SU-DHL-6 (cell line): ENCODE results near the gene TMEM178B.

Experiments used
- H2AFZ ChIP-seq: fragments of 200-600 bp; sonication (generic); 2 replicates; pipeline ENCODE4 v1.6.1; 2014; ENCODE audit warnings: low read depth, mild to moderate bottlenecking, moderate library complexity, mixed read lengths, antibody characterized with exemption, low read length; ENCODE audit not compliant: severe bottlenecking
- H3F3A ChIP-seq: fragments of 200-600 bp; shearing (Covaris generic); 2 replicates; pipeline ENCODE4 v1.6.0; 2016; ENCODE audit warnings: antibody characterized with exemption, mild to moderate bottlenecking; ENCODE audit not compliant: insufficient read depth
- H3K27ac ChIP-seq: fragments of 200-600 bp; sonication (generic); 2 replicates; pipeline ENCODE4 v1.5.1; 2016; ENCODE audit warnings: low read depth, mild to moderate bottlenecking, low read length, moderate library complexity, mixed read lengths
- H3K27me3 ChIP-seq: fragments of 200-600 bp; sonication (generic), shearing (Covaris generic); 2 replicates; pipeline ENCODE4 v1.6.0; 2014; ENCODE audit warnings: mild to moderate bottlenecking, low read length
- H3K36me3 ChIP-seq: fragments of 200-600 bp; sonication (generic); 2 replicates; pipeline ENCODE4 v1.6.1; 2014; ENCODE audit warnings: mild to moderate bottlenecking, low read length, mixed read lengths
- H3K4me2 ChIP-seq: fragments of 300-600, 200-600 bp; shearing (Covaris generic), sonication (generic); 2 replicates; pipeline ENCODE4 v1.6.0; 2014; ENCODE audit warnings: low read length, low read depth, mild to moderate bottlenecking; ENCODE audit not compliant: poor library complexity, severe bottlenecking
- H3K4me3 ChIP-seq: fragments of 200-600 bp; sonication (generic); 2 replicates; pipeline ENCODE4 v1.5.1; 2014; ENCODE audit warnings: antibody characterized with exemption, low read length, mild to moderate bottlenecking, mixed read lengths; ENCODE audit not compliant: insufficient read depth, poor library complexity, severe bottlenecking
- H3K79me2 ChIP-seq: fragments of 200-600 bp; sonication (generic); 2 replicates; pipeline ENCODE4 v1.6.1; 2014; ENCODE audit warnings: mild to moderate bottlenecking, low read length, moderate library complexity; ENCODE audit not compliant: insufficient read depth
- H3K9ac ChIP-seq: fragments of 200-600 bp; sonication (generic); 2 replicates; pipeline ENCODE4 v1.7.0; 2014; ENCODE audit warnings: mild to moderate bottlenecking, low read length
- H3K9me2 ChIP-seq: fragments of 200-600 bp; sonication (generic); replicated peaks from 2 replicates; pipeline ENCODE4 v1.6.1; 2014; ENCODE audit warnings: low read length; ENCODE audit not compliant: insufficient read depth
- H3K9me3 ChIP-seq: fragments of 200-600 bp; sonication (generic); 2 replicates; pipeline ENCODE4 v1.6.1; 2014; ENCODE audit warnings: low read length, mixed read lengths; ENCODE audit not compliant: insufficient read depth
- H4K20me1 ChIP-seq: fragments of 200-600 bp; sonication (generic); 2 replicates; pipeline ENCODE4 v1.6.1; 2014; ENCODE audit warnings: low read depth, mild to moderate bottlenecking, antibody characterized with exemption, low read length, moderate library complexity, mixed read lengths
- EZH2phosphoT487 ChIP-seq: fragments of 200-600 bp; sonication (generic), shearing (Covaris generic); conservative IDR thresholded peaks from 2 replicates; pipeline ENCODE4 v1.6.1; 2018; ENCODE audit warnings: mild to moderate bottlenecking, antibody characterized with exemption, low read length, moderate library complexity, mixed read lengths
- TF ChIP-seq, protein P1 (sequence below): fragments of 200-600 bp; sonication (generic); IDR thresholded peaks from one replicate; pipeline ENCODE4 v1.5.1; 2017; ENCODE audit warnings: antibody characterized with exemption, mild to moderate bottlenecking, low read length, moderate library complexity; ENCODE audit not compliant: insufficient read depth, poor library complexity, severe bottlenecking

TMEM178B gene

DNA sequence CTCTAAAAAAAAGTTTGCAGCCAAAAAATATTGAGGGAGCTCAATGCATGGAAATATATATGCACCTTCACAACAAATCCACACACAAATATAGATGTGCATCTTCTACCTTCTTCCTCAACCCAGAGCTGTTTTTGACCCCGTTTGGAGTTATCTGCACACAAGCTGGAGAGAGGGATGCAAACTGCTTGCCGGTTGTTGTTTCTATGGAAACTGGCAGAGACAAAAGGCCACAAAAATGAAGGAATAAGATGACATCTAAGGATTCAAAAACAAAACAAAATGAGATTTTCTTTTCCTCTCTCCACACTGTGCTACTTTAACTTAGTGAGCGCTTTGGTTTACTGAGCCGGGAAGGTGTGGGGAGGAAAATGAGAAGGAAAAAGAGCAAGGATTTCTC, 267.1 kb downstream of the TMEM178B start:
- Histone ChIP-seq H3K4me2 (no peak overlapping the region), H3K4me3 (no peak overlapping the region), H2AFZ (no peak overlapping the region), H3K27ac (no peak overlapping the region), H3K27me3 (no peaks in the 10 kb centered on the region), H3K9ac (no peak overlapping the region), H3K9me2 (no peaks in the 10 kb centered on the region), H4K20me1 (no peaks in the 10 kb centered on the region), H3K36me3 (no peaks in the 10 kb centered on the region), H3K79me2 (no peaks in the 10 kb centered on the region), H3F3A (no peaks in the 10 kb centered on the region), H3K9me3 (no peaks in the 10 kb centered on the region)
- no peak for TF ChIP-seq EZH2phosphoT487
- TF ChIP-seq, protein P1, sequence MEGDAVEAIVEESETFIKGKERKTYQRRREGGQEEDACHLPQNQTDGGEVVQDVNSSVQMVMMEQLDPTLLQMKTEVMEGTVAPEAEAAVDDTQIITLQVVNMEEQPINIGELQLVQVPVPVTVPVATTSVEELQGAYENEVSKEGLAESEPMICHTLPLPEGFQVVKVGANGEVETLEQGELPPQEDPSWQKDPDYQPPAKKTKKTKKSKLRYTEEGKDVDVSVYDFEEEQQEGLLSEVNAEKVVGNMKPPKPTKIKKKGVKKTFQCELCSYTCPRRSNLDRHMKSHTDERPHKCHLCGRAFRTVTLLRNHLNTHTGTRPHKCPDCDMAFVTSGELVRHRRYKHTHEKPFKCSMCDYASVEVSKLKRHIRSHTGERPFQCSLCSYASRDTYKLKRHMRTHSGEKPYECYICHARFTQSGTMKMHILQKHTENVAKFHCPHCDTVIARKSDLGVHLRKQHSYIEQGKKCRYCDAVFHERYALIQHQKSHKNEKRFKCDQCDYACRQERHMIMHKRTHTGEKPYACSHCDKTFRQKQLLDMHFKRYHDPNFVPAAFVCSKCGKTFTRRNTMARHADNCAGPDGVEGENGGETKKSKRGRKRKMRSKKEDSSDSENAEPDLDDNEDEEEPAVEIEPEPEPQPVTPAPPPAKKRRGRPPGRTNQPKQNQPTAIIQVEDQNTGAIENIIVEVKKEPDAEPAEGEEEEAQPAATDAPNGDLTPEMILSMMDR, result no peak

DNA sequence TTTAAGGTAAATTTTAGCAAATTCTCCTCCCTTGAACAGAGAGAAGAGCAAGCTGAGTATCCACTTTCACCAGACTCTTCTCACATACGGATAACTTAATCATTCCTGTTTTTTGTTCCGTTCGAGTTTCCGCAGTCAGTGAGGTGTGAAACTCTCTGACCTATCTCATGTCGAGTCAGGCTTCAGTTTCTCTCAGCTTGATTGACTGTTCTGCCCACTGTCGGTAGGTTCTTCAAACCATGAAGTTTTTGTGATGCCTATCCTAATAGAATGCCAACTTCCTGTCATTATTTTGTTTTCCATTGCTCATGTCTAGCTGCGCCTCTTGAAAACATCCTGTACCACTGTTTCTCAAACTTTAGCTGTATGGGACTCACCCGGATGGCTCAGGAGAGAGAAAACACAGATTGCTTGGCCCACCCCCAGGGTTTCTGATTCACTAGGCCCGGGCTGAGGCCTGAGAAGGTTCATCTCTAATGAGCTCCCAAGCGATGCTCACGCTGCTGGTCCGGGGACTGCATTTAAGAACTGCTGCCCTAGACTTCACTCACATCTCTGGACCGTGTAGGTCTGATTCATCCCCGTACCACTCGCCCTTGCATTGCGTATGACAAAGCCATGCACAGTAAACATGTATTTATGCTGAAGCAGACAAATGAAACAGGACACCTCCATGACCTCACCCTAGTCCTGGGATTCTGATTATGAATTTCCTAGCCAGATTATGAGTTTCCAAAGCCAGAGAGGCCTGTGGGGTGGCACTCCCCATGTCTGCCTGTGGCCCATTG, 269.0 kb downstream of the TMEM178B start:
- H3K36me3 ChIP-seq, result no peaks in the 10 kb centered on the region
- no peaks in the 10 kb centered on the region for H3K79me2 ChIP-seq
- no peaks in the 10 kb centered on the region for H3K27me3 ChIP-seq

DNA sequence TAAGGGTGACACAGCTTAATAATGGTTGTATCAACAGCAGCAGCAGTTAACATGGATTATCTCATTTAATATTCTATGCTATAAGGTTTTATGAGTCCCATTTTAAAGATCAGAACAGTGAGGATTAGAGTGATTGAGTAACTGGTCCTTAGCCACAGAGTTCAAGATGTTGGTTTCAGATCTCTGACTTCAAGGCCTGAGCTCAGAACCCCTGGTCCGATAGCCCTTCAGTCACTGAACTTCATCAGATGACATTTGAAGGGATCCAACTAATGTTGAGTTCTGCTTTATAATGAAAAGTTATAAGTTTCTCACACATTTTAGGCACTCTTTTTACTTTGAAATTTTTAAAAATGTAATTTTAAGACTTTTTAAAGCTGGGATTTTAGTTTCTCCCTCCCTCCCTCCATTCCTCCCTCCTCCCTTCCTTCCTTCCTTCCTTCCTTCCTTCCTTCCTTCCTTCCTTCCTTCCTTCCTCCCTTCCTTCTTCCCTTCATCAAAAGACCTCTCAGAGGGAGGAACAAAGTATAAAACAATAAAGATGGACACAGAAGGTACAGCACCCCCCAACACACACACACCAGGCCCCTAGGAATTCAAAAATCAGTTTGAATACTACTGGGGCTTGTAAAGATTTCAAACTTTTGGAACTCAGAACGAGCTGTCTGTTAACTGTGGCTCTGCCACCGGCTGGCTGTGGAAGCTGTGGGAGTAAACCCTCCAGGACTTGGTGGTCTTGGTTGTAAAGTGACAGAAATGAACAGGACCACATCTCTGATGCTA, 270.5 kb downstream of the TMEM178B start:
- no peak overlapping the region for H3K27ac ChIP-seq
- no peak overlapping the region for H3K4me3 ChIP-seq
- no peaks in the 10 kb centered on the region for H3K79me2 ChIP-seq
- TF ChIP-seq EZH2phosphoT487, result no peak
- TF ChIP-seq, protein P1, result no peak
- H3K4me2 ChIP-seq, result no peak overlapping the region
- H3F3A ChIP-seq, result no peaks in the 10 kb centered on the region
- no peaks in the 10 kb centered on the region for H4K20me1 ChIP-seq
- H2AFZ ChIP-seq, result no peak overlapping the region
- H3K9ac ChIP-seq, result no peak overlapping the region
- H3K36me3 ChIP-seq, result no peaks in the 10 kb centered on the region
- H3K9me3 ChIP-seq, result no peaks in the 10 kb centered on the region
- no peaks in the 10 kb centered on the region for H3K9me2 ChIP-seq
- no peaks in the 10 kb centered on the region for H3K27me3 ChIP-seq

More for the DNA sequence above, 269.0 kb downstream of the TMEM178B start:
- Histone ChIP-seq H3K9me3 (no peaks in the 10 kb centered on the region), H3K4me2 (no peak overlapping the region), H3K9ac (no peak overlapping the region), H3K4me3 (no peak overlapping the region), H3F3A (no peaks in the 10 kb centered on the region), H2AFZ (no peak overlapping the region), H3K27ac (no peak overlapping the region), H3K9me2 (no peaks in the 10 kb centered on the region), H4K20me1 (no peaks in the 10 kb centered on the region)
- no peak for TF ChIP-seq EZH2phosphoT487
- TF ChIP-seq, protein P1, result no peak
